ENCODE results near the gene SCGB1A1.

DNA sequence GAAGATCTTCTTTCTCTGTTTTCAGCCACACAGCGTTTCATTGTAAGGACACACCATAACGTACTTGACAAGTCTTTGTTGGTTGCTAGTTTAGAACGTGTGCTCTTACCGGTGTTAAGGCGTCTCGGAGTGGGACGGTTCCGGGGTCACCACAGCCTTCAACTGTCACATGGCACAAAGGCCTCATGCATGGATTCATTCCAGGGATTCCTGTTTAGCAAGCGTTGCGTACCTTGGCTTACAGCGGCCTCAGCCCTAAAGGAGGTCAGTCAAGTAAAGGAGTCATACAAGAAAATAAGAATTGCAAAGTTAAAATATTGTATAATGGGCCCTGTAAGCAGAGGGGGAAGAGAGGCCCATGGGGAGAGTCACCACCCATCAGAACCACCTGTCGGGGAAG is 2.2 kb upstream of the SCGB1A1 start:
- TF ChIP-seq ATF1 (CRISPR knock-in tag; IDR thresholded peaks at IDR 0.05): no peak
- TF ChIP-seq, protein P1, sequence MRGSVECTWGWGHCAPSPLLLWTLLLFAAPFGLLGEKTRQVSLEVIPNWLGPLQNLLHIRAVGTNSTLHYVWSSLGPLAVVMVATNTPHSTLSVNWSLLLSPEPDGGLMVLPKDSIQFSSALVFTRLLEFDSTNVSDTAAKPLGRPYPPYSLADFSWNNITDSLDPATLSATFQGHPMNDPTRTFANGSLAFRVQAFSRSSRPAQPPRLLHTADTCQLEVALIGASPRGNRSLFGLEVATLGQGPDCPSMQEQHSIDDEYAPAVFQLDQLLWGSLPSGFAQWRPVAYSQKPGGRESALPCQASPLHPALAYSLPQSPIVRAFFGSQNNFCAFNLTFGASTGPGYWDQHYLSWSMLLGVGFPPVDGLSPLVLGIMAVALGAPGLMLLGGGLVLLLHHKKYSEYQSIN (CRISPR knock-in tag; IDR thresholded peaks at IDR 0.05; ENCODE audit: borderline replicate concordance): no peak
- TF ChIP-seq, protein P2, sequence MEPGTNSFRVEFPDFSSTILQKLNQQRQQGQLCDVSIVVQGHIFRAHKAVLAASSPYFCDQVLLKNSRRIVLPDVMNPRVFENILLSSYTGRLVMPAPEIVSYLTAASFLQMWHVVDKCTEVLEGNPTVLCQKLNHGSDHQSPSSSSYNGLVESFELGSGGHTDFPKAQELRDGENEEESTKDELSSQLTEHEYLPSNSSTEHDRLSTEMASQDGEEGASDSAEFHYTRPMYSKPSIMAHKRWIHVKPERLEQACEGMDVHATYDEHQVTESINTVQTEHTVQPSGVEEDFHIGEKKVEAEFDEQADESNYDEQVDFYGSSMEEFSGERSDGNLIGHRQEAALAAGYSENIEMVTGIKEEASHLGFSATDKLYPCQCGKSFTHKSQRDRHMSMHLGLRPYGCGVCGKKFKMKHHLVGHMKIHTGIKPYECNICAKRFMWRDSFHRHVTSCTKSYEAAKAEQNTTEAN (CRISPR knock-in tag; conservative IDR thresholded peaks at IDR 0.05): no peak
- no peak for TF ChIP-seq ZSCAN9 (CRISPR knock-in tag; IDR thresholded peaks at IDR 0.05; ENCODE audit: borderline replicate concordance)
- TF ChIP-seq ARID2 (CRISPR knock-in tag; IDR thresholded peaks at IDR 0.05; ENCODE audit: borderline replicate concordance): no peak
- TF ChIP-seq AGO2 (optimal IDR thresholded peaks at IDR 0.05; ENCODE audit: low read depth, low read length): no peak
- TF ChIP-seq MXD4 (CRISPR knock-in tag; IDR thresholded peaks at IDR 0.05): no peak
